Keratinocyte (primary cell): ENCODE measurements around the gene KRTAP4-4. TPM values are rescaled to one million over a fixed set of nuclear protein-coding genes. Genes with fewer than 3 reads are reported as not detected.
A peak's percentile ranks its signal among the peaks of the same experiment; 100 is the strongest.
"Not testable (repeated sequence)": the region's sequence is repeated elsewhere in the genome, so short reads cannot be mapped to it uniquely, and the experiment has no call there.

Source experiments
- DNase-seq: peaks from one replicate; pipeline ENCODE4 v3.0.0-alpha.2; 2011; ENCODE audit warnings: low read depth, missing footprints, low spot score
- FAIRE-seq: peaks from 2 replicates; lab custom pipeline; 2011; peaks lifted over from hg19 to GRCh38; lab: Jason Lieb, UNC
- H2AFZ ChIP-seq: 2 replicates; pipeline ENCODE4 v1.6.0; 2012; ENCODE audit warnings: low read length, control low read depth, inconsistent platforms; ENCODE audit not compliant: control insufficient read depth
- H3K27ac ChIP-seq: 2 replicates; pipeline ENCODE4 v1.5.1; 2011; ENCODE audit warnings: low read length; ENCODE audit not compliant: control insufficient read depth, insufficient read depth
- H3K27me3 ChIP-seq: 3 replicates; pipeline ENCODE4 v1.6.0; 2011; ENCODE audit warnings: low read length; ENCODE audit not compliant: control insufficient read depth, insufficient read depth; ENCODE audit errors: extremely low read depth
- H3K36me3 ChIP-seq, 2 experiments: 2 replicates in 1 of 2; 3 replicates in 1 of 2; pipeline ENCODE4 v1.5.1; 2011; ENCODE audit warnings: low read length in 2 of 2, mild to moderate bottlenecking in 1 of 2; ENCODE audit not compliant: control insufficient read depth in 2 of 2, insufficient read depth in 2 of 2; ENCODE audit errors: extremely low read depth in 1 of 2
- H3K4me1 ChIP-seq: 3 replicates; pipeline ENCODE4 v1.5.1; 2011; ENCODE audit warnings: low read length; ENCODE audit not compliant: control insufficient read depth, insufficient read depth; ENCODE audit errors: extremely low read depth
- H3K4me2 ChIP-seq: 3 replicates; pipeline ENCODE4 v1.6.0; 2011; ENCODE audit warnings: low read depth, low read length; ENCODE audit not compliant: control insufficient read depth, insufficient read depth; ENCODE audit errors: extremely low read depth
- H3K4me3 ChIP-seq, 3 experiments: fragments of 200-600 bp in 1 of 3; sonication (generic) in 1 of 3; 2 replicates in 2 of 3; 3 replicates in 1 of 3; pipeline ENCODE4 v1.5.1; 2011 to 2016; ENCODE audit warnings: low read length in 3 of 3, mild to moderate bottlenecking in 3 of 3, control low read depth in 2 of 3, inconsistent platforms in 1 of 3, low read depth in 1 of 3, mixed read lengths in 1 of 3, mixed run types in 1 of 3, moderate library complexity in 1 of 3; ENCODE audit not compliant: control insufficient read depth in 2 of 3, insufficient read depth in 2 of 3; ENCODE audit errors: extremely low read depth in 1 of 3
- H3K79me2 ChIP-seq: 2 replicates; pipeline ENCODE4 v1.6.0; 2012; ENCODE audit warnings: low read length; ENCODE audit not compliant: control insufficient read depth, insufficient read depth
- H3K9ac ChIP-seq: 3 replicates; pipeline ENCODE4 v1.6.0; 2011; ENCODE audit warnings: low read length; ENCODE audit not compliant: control insufficient read depth, insufficient read depth; ENCODE audit errors: extremely low read depth
- H3K9me1 ChIP-seq: 3 replicates; pipeline ENCODE4 v1.6.0; 2011; ENCODE audit warnings: low read length; ENCODE audit not compliant: control insufficient read depth, insufficient read depth; ENCODE audit errors: extremely low read depth
- H3K9me3 ChIP-seq: 2 replicates; pipeline ENCODE4 v1.5.1; 2012; ENCODE audit warnings: low read depth, low read length; ENCODE audit not compliant: control insufficient read depth
- H4K20me1 ChIP-seq: 3 replicates; pipeline ENCODE4 v1.6.0; 2011; ENCODE audit warnings: low read length; ENCODE audit not compliant: control insufficient read depth, insufficient read depth; ENCODE audit errors: extremely low read depth
- EZH2 ChIP-seq: IDR thresholded peaks from one replicate; pipeline ENCODE4 v1.6.1; 2012; ENCODE audit warnings: inconsistent platforms, mild to moderate bottlenecking, low read length, moderate library complexity
- dilution Hi-C: fragments of 300-500 bp; cut with MboI; formaldehyde crosslinking; loops from one replicate; pipeline ENCODE4 v1.7.0; 2020; ENCODE audit warnings: low sequenced_read_pairs; ENCODE audit not compliant: extremely low pct_ligation_motif_present
- polyA plus RNA-seq, 5 experiments: library from polyadenylated mRNA; depleted of rRNA in 3 of 5; stranded (reverse) in 3 of 5; stranded (forward) in 1 of 5; unstranded in 1 of 5; fragments of >200 nt; gene quantifications; 1 replicate in 1 of 5; 2 replicates in 3 of 5; 3 replicates in 1 of 5; pipeline versions ENCODE4 v1.2.1 to v1.2.3, GENCODE V29; 2011 to 2012; ENCODE audit warnings: missing spikeins in 2 of 5, low read depth in 1 of 5, low replicate concordance in 1 of 5
- TF ChIP-seq, protein P1 (sequence below), 3 experiments: IDR thresholded peaks in 1 of 3; conservative IDR thresholded peaks in 1 of 3; optimal IDR thresholded peaks in 1 of 3; 2 replicates in 2 of 3; 3 replicates in 1 of 3; pipeline versions ENCODE3 to v1.5.1; 2011; ENCODE audit warnings: low read length in 3 of 3, mild to moderate bottlenecking in 3 of 3, moderate library complexity in 2 of 3, control low read depth in 1 of 3, inconsistent platforms in 1 of 3; ENCODE audit not compliant: insufficient read depth in 2 of 3; ENCODE audit errors: extremely low read depth in 1 of 3

Gene KRTAP4-4
- polyA plus RNA-seq, 1 donor (not counting 4 experiments of a cell fraction or from before 2014, with no cell fraction given) = not detected

DNA sequence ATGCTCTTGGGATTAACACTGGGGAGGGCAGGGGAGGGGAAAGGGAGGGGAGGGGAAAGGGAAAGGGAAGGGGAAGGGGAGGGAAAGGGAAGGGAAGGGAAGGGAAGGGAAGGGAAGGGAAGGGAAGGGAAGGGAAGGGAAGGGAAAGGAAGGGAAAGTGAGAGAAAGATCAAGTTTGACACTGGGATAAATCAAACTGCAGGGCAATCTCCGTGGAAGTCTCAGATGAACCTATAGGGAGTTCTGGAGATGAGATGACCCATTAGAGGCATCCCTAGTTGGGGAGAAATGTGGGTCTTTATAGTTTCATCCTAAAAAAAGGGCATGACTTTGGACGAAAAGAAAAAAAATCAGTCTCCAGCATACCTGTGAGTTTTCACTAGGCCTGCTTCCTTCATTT lies 38.8 kb downstream of the KRTAP4-4 start:
- no peaks in the 10 kb centered on the region for H3K9me1 ChIP-seq
- H3K4me2 ChIP-seq = no peak overlapping the region
- no peaks in the 10 kb centered on the region for H3K27me3 ChIP-seq
- no peaks in the 10 kb centered on the region for H3K36me3 ChIP-seq
- no peak for FAIRE-seq
- TF ChIP-seq, protein P1, sequence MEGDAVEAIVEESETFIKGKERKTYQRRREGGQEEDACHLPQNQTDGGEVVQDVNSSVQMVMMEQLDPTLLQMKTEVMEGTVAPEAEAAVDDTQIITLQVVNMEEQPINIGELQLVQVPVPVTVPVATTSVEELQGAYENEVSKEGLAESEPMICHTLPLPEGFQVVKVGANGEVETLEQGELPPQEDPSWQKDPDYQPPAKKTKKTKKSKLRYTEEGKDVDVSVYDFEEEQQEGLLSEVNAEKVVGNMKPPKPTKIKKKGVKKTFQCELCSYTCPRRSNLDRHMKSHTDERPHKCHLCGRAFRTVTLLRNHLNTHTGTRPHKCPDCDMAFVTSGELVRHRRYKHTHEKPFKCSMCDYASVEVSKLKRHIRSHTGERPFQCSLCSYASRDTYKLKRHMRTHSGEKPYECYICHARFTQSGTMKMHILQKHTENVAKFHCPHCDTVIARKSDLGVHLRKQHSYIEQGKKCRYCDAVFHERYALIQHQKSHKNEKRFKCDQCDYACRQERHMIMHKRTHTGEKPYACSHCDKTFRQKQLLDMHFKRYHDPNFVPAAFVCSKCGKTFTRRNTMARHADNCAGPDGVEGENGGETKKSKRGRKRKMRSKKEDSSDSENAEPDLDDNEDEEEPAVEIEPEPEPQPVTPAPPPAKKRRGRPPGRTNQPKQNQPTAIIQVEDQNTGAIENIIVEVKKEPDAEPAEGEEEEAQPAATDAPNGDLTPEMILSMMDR (optimal IDR thresholded peaks at IDR 0.05 in 1 of 3, IDR thresholded peaks at IDR 0.05 in 1 of 3, conservative IDR thresholded peaks at IDR 0.05 in 1 of 3; ENCODE audit: extremely low read depth in 1 of 3, insufficient read depth in 2 of 3, low read length in 3 of 3) = no peak
- TF ChIP-seq EZH2 = no peak
- H3K4me3 ChIP-seq = no peak overlapping the region
- dilution Hi-C loops = no loop called here
- H3K4me1 ChIP-seq = peaks cover 12% of the 10 kb centered on the region
- H3K9ac ChIP-seq = no peak overlapping the region
- no peaks in the 10 kb centered on the region for H4K20me1 ChIP-seq
- H3K27ac ChIP-seq = no peak overlapping the region
- no peaks in the 10 kb centered on the region for H3K79me2 ChIP-seq
- H2AFZ ChIP-seq = no peak overlapping the region
- H3K9me3 ChIP-seq = no peaks in the 10 kb centered on the region
- no peak for DNase-seq

DNA sequence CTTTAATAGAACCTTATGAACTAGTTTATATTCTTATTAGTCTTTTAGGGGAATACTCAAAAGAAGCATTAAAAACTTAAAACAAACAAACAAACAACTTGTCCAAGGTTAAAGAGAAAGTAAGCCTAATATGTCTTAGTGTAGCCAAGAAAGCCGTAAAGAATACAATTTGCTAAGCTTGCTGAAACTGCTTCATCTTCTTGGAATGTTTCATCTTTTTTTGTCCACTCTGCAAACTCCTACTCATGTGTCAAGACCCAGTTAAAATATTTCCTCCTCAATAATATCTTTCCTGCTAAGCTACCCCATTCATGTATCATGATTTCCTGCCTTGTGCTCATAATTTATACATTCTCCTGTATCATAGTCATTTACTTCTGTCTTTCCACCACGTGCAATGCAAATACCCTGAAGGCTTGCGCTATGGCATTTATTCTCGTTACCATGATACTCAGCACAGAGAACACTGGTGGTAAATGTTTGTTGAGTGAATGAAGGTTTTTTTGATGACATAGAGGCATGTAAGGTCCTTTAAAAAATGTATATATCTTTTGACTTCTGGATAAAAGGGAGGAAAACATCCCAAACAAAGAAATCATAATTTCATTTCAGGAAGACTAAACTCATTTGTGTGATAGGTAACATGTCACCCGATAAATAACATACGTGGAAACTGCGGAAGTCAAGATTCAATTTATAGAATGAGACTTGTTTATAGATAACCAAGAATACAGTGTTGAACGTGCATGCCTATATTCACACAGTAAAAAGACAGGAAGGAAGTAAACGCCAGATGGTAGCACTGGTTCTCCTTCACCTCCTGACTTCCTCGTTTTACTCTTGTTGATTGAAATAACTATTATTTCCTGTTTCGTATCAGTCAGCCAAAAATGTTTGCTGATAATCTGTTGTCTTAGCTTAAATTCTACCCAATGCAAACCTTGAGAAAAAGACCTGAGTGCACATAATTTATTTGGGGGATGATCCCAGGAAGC lies 40.6 kb downstream of the KRTAP4-4 start:
- DNase-seq, H3K4me3 ChIP-seq, H4K20me1 ChIP-seq, dilution Hi-C loops, H3K27me3 ChIP-seq, H3K36me3 ChIP-seq, H2AFZ ChIP-seq, H3K27ac ChIP-seq, H3K9ac ChIP-seq, H3K4me2 ChIP-seq, H3K9me3 ChIP-seq, H3K79me2 ChIP-seq, H3K9me1 ChIP-seq: not testable (repeated sequence)
- H3K4me1 ChIP-seq = peaks cover 18% of the 10 kb centered on the region
- peak; percentile 89 for FAIRE-seq
